Ascending aorta (tissue), 2 donors: Measurements from ENCODE around the gene EPB41L2. TPM values are rescaled to one million over a fixed set of nuclear protein-coding genes. Genes with fewer than 3 reads are reported as not detected.

ENCODE experiments used
- DNase-seq, 2 donors: peaks; one replicate each; pipeline ENCODE4 v3.0.0-alpha.2; 2019; ENCODE audit warnings: low spot score in 2 of 2
- H3K27ac ChIP-seq, 2 donors: fragments of 200-600 bp; sonication (generic); one replicate each; pipeline ENCODE4 v1.5.1; 2016 to 2017; ENCODE audit warnings: mild to moderate bottlenecking in 1 of 2
- H3K27me3 ChIP-seq: fragments of 200-600 bp; sonication (generic); one replicate; pipeline ENCODE4 v1.5.1; 2017
- H3K36me3 ChIP-seq, 2 donors: fragments of 200-600 bp; sonication (generic); one replicate each; pipeline ENCODE4 v1.5.1; 2016
- H3K4me1 ChIP-seq, 2 donors: fragments of 200-600 bp; sonication (generic); one replicate each; pipeline ENCODE4 v1.5.1; 2016 to 2017; ENCODE audit warnings: mild to moderate bottlenecking in 1 of 2
- H3K4me3 ChIP-seq, 2 donors: fragments of 200-600 bp; sonication (generic); one replicate each; pipeline ENCODE4 v1.5.1; 2016 to 2017; ENCODE audit warnings: mild to moderate bottlenecking in 1 of 2
- H3K9me3 ChIP-seq, 2 donors: fragments of 200-600 bp; sonication (generic); one replicate each; pipeline ENCODE4 v1.5.1; 2016
- intact Hi-C: fragments of 100-400 bp; cut with DNase I; formaldehyde crosslinking; loops from one replicate; pipeline ENCODE4 v1.15.1; 2023
- total RNA-seq: library from RNA; depleted of rRNA; stranded (reverse); fragments of >200 nt; gene quantifications from one replicate; pipeline ENCODE4 v1.1.0, GENCODE V29; 2016
- TF ChIP-seq, protein P1 (sequence below), 3 experiments: fragments of 200-600 bp in 2 of 3; fragments of 450-650 bp in 1 of 3; sonication (generic) in 2 of 3; IDR thresholded peaks; one replicate each; pipeline ENCODE4 v1.5.1; 2016 to 2019; ENCODE audit warnings: antibody characterized with exemption in 3 of 3, mild to moderate bottlenecking in 1 of 3, moderate library complexity in 1 of 3

The EPB41L2 gene
- total RNA-seq, 1 donor from 2014 or later: 163 TPM

- H3K27ac ChIP-seq: no peak overlapping the region
- H3K27me3 ChIP-seq: no peaks in the 10 kb centered on the region
- no peaks in the 10 kb centered on the region for H3K36me3 ChIP-seq
- intact Hi-C loops: loop anchor here (10.0 kb wide), 1 partner anchor 522 kb away; no protein-coding TSS in a partner anchor
- H3K4me3 ChIP-seq: no peak overlapping the region
- H3K9me3 ChIP-seq: no peaks in the 10 kb centered on the region
- TF ChIP-seq, protein P1, sequence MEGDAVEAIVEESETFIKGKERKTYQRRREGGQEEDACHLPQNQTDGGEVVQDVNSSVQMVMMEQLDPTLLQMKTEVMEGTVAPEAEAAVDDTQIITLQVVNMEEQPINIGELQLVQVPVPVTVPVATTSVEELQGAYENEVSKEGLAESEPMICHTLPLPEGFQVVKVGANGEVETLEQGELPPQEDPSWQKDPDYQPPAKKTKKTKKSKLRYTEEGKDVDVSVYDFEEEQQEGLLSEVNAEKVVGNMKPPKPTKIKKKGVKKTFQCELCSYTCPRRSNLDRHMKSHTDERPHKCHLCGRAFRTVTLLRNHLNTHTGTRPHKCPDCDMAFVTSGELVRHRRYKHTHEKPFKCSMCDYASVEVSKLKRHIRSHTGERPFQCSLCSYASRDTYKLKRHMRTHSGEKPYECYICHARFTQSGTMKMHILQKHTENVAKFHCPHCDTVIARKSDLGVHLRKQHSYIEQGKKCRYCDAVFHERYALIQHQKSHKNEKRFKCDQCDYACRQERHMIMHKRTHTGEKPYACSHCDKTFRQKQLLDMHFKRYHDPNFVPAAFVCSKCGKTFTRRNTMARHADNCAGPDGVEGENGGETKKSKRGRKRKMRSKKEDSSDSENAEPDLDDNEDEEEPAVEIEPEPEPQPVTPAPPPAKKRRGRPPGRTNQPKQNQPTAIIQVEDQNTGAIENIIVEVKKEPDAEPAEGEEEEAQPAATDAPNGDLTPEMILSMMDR (IDR thresholded peaks at IDR 0.05): no peak
- H3K4me1 ChIP-seq: no peaks in the 10 kb centered on the region
- DNase-seq: no peak
Measured at GRCh38 chr6:130846501-130846900, 216.5 kb downstream of the EPB41L2 start.

DNA sequence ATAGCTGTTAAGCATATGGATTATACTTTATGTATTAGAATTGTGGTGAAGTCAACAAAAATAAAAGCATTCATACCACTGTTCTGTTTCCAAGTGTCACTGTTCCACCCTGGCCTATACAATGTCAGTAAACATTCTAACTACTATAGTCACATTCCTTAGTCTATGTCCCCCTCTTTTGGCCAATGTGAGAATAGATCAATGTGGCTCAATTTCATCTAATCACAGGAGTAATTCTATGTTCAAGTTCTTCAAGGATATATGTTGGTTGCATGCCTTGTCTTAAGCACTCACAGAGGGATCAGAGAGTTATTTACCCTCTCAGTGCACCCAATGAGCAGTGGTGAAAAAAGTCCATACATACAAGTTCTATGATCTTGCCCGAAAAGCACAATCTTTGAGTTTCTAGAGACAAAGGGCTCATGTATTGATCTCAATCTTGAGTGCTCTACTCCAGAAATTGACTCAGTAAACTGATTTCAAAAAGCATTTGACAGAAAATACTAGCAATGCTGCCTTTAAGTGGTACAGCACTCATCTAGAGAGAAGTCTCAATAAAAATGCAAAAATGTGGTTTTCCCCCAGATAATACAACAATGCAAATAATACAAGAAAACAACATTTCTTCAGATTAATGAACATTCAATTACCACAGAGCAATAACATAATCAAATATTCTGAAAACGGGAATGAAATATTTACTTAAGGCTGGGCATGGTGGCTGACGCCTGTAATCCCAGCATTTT, 219.3 kb downstream of the EPB41L2 start:
- H3K36me3 ChIP-seq: no peaks in the 10 kb centered on the region
- no peaks in the 10 kb centered on the region for H3K4me1 ChIP-seq
- intact Hi-C loops: loop anchor here (10.0 kb wide), 1 partner anchor 519 kb away; no protein-coding TSS in a partner anchor
- no peak for DNase-seq
- TF ChIP-seq, protein P1 (IDR thresholded peaks at IDR 0.05): peak; percentile 11 to 38 (median 14)
- H3K27me3 ChIP-seq: no peaks in the 10 kb centered on the region
- H3K9me3 ChIP-seq: no peaks in the 10 kb centered on the region
- no peak overlapping the region for H3K4me3 ChIP-seq
- no peak overlapping the region for H3K27ac ChIP-seq

DNA sequence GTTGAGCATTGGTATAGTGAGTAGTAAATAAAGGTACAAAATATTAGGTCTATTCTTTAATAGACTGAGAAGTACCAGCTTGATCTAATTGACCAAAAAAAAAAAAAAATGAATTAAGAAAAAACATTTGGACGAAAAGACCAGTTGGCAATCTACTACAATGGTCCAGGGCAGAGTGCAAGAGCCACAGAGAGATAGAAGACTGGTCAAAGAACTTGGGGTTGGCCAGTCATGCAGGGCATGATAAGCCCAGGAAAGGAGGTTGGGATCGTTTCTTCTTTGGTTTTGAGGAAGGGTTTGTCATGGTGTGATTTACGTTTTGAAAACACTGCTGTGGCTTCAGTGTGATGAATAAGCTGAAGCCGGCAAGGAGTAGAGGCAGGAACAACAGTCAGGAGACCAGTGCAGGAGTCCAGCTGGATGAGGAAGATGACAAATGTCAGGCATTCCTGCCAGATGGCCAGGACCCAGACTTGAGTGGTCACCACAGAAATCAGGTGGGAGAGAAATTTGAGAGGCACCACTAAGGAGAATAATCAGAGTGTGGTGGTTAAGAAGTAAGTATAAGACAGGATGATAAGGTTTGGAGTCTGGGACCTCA, 221.8 kb downstream of the EPB41L2 start:
- no peaks in the 10 kb centered on the region for H3K4me1 ChIP-seq
- peak overlapping the region in 1 of 2 donors; percentile 8 for H3K27ac ChIP-seq
- intact Hi-C loops: loop anchor here (10.0 kb wide), 1 partner anchor 516 kb away; no protein-coding TSS in a partner anchor
- H3K9me3 ChIP-seq: no peaks in the 10 kb centered on the region
- no peaks in the 10 kb centered on the region for H3K36me3 ChIP-seq
- no peak overlapping the region for H3K4me3 ChIP-seq
- H3K27me3 ChIP-seq: no peaks in the 10 kb centered on the region
- no peak for DNase-seq
- TF ChIP-seq, protein P1 (IDR thresholded peaks at IDR 0.05): no peak

- TF ChIP-seq, protein P1 (IDR thresholded peaks at IDR 0.05): no peak
- H3K27me3 ChIP-seq: no peaks in the 10 kb centered on the region
- no peak overlapping the region for H3K27ac ChIP-seq
- no peak overlapping the region for H3K4me3 ChIP-seq
- no peaks in the 10 kb centered on the region for H3K4me1 ChIP-seq
- H3K36me3 ChIP-seq: no peaks in the 10 kb centered on the region
- intact Hi-C loops: loop anchor here (10.0 kb wide), 1 partner anchor 515 kb away; no protein-coding TSS in a partner anchor
- DNase-seq: no peak
- H3K9me3 ChIP-seq: no peaks in the 10 kb centered on the region
Measured at GRCh38 chr6:130840050-130840449, 223.0 kb downstream of the EPB41L2 start.

DNA sequence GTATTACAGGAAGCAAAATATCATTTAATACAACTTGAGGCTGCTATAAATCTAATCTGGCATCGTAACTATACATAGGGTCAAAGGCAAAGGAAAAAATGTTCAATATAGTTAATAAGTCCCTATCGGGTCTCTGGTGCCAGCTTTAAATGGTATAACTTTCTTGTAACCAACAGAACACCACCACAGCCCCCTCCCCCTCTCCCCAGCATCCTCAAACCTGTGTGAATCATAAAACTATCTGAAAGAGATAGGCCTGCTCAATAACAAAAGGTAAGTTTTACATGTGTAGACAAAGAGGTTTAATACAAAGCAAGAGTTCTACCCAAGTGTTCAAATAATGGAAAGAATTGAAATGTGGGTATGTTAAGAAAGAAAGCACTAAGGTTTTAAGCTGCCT, 223.7 kb downstream of the EPB41L2 start:
- TF ChIP-seq, protein P1 (IDR thresholded peaks at IDR 0.05): no peak
- Histone ChIP-seq H3K4me3 (no peak overlapping the region), H3K36me3 (no peaks in the 10 kb centered on the region), H3K27ac (no peak overlapping the region), H3K27me3 (no peaks in the 10 kb centered on the region), H3K9me3 (no peaks in the 10 kb centered on the region), H3K4me1 (no peaks in the 10 kb centered on the region)
- intact Hi-C loops: no loop called here
- no peak for DNase-seq
